Measurements from ENCODE around the gene ASB1.
"Not testable (repeated sequence)": the region's sequence is repeated elsewhere in the genome, so short reads cannot be mapped to it uniquely, and the experiment has no call there.

ASB1 gene

GRCh38 chr2:238403632-238404405 is 22.9 kb upstream of the ASB1 start:
- no peaks in the 10 kb centered on the region for H3K9me3 ChIP-seq
- peaks cover 16% of the 10 kb centered on the region for H3K36me3 ChIP-seq
- no peaks in the 10 kb centered on the region for H4K20me1 ChIP-seq
- H3K4me3 ChIP-seq, result no peak overlapping the region
- peaks cover 10% of the 10 kb centered on the region for H3K4me1 ChIP-seq
- no peak overlapping the region for H3K4me2 ChIP-seq
- TF ChIP-seq Cebpa-rat (IDR thresholded peaks at IDR 0.05), result no peak
- H3K27ac ChIP-seq, result no peak overlapping the region
- H3K9ac ChIP-seq, result no peak overlapping the region
- no peaks in the 10 kb centered on the region for H3K27me3 ChIP-seq

- H3K36me3 ChIP-seq, result peaks cover 16% of the 10 kb centered on the region
- H3K9ac ChIP-seq, result no peak overlapping the region
- no peak overlapping the region for H3K4me3 ChIP-seq
- no peaks in the 10 kb centered on the region for H3K27me3 ChIP-seq
- no peaks in the 10 kb centered on the region for H4K20me1 ChIP-seq
- peaks cover 14% of the 10 kb centered on the region for H3K4me1 ChIP-seq
- no peak for TF ChIP-seq Cebpa-rat (IDR thresholded peaks at IDR 0.05)
- H3K27ac ChIP-seq, result no peak overlapping the region
- no peak overlapping the region for H3K4me2 ChIP-seq
- no peaks in the 10 kb centered on the region for H3K9me3 ChIP-seq
Measured at GRCh38 chr2:238404406-238405216, 22.1 kb upstream of the ASB1 start.

DNA sequence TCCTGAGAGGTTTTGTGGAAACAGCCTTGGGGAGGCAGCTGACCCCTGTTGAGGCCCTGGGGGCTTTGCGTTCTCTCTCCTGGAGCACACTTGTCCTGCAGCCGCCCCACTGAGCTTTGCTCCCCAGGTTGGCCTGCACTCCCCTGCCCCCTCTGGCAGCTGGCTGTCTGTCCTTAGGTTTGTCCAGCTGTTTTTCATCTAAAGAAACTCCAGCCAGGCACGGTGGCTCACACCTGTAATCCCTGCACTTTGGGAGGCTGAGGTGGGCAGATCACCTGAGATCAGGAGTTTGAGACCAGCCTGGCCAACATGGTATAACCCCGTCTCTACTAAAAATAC is 21.5 kb upstream of the ASB1 start:
- not testable (repeated sequence) for H3K27me3 ChIP-seq, H4K20me1 ChIP-seq, H3K4me2 ChIP-seq, H3K9me3 ChIP-seq, H3K27ac ChIP-seq, H3K4me3 ChIP-seq, H3K9ac ChIP-seq
- Histone ChIP-seq H3K4me1 (peaks cover 14% of the 10 kb centered on the region), H3K36me3 (peaks cover 16% of the 10 kb centered on the region)

DNA sequence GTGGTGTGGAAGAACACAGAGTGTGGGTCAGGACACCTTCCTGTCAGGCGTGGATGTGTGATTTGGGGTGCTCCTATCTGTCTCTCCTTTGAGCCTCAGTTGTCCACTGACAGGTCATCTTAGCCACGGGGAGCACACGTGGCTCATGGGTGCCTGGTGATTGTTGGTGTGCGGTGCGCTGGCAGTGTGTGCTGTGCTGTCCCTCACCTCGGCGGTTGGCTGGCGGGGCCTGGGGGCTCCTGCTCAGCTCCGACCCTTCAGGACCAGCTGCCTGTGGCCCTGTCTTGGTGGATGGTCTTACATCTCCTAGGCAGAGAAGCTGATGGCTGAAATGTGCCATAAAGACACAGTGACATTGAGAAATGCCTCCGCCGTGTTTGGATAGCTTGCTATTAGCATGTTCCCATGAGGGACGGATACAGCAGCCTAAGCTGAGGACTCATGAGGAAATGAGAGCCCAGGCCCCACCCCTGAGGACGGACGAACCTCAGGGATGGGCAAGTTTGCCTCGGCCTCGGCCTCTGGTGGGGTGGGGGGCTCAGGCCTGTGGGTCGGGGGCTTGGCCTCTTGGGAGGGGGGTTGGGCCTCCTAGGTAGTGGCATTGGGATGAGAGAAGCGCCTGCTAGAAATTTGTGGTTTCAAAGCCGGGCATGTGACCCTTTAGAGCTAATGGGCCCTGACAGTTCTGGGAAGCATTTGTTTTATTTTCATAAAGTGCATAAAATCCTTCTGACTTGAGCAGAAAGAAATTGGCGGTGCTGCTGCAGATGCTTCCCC is 20.3 kb upstream of the ASB1 start:
- H3K27ac ChIP-seq, result no peak overlapping the region
- H3K36me3 ChIP-seq, result peaks cover 16% of the 10 kb centered on the region
- peaks cover 14% of the 10 kb centered on the region for H3K4me1 ChIP-seq
- H3K4me2 ChIP-seq, result no peak overlapping the region
- no peaks in the 10 kb centered on the region for H3K9me3 ChIP-seq
- no peak for TF ChIP-seq Cebpa-rat (IDR thresholded peaks at IDR 0.05)
- H3K4me3 ChIP-seq, result no peak overlapping the region
- H4K20me1 ChIP-seq, result no peaks in the 10 kb centered on the region
- no peak overlapping the region for H3K9ac ChIP-seq
- no peaks in the 10 kb centered on the region for H3K27me3 ChIP-seq

DNA sequence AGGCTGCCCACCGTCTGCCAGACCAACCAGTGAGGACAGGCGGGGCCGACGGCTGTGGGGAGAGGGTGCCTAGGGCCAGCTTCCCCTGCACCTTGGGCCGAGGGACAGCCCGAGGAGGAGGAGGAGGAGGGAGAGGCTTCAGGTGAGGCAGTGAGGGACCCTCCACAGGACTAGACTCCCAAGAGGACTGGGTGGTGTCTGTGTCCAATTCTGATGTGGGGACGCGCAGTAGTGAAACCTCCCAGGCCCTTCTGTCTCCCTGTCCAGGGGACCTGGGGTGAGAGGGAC is 19.8 kb upstream of the ASB1 start:
- H3K36me3 ChIP-seq, result peaks cover 10% of the 10 kb centered on the region; the same call in 1 of the 2 replicates
- TF ChIP-seq Cebpa-rat (IDR thresholded peaks at IDR 0.05), result no peak

DNA sequence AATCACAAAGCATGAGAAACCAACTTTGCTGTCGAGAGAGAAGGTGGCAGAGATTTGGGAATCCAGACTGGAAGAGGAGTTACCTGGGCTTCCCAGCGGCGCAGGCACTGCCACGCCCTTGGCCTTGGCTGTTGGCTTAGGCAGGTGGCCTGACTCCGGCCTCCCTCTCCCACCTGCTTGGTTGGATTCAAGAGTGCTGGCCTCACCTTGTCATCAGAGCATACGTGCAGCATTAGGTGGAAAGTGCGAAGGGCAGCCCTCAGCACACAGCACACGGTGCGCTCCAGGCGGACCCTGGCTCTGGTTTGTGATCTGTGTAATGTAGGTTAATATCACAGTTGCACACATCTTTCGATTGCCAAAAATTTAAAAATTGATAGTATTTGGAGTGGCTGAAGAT is 19.2 kb upstream of the ASB1 start:
- peaks cover 9% of the 10 kb centered on the region; the same call in 1 of the 2 replicates for H3K36me3 ChIP-seq
- no peaks in the 10 kb centered on the region for H3K27me3 ChIP-seq
- no peaks in the 10 kb centered on the region for H3K9me3 ChIP-seq
- H3K9ac ChIP-seq, result no peak overlapping the region
- TF ChIP-seq Cebpa-rat (IDR thresholded peaks at IDR 0.05), result no peak
- peaks cover 14% of the 10 kb centered on the region for H3K4me1 ChIP-seq
- no peak overlapping the region for H3K27ac ChIP-seq
- no peak overlapping the region for H3K4me2 ChIP-seq
- no peak overlapping the region for H3K4me3 ChIP-seq
- H4K20me1 ChIP-seq, result no peaks in the 10 kb centered on the region

More for the DNA sequence above, 19.8 kb upstream of the ASB1 start:
- Histone ChIP-seq H3K4me2 (no peak overlapping the region), H3K9ac (no peak overlapping the region), H3K4me3 (no peak overlapping the region), H3K27me3 (no peaks in the 10 kb centered on the region), H3K4me1 (peaks cover 14% of the 10 kb centered on the region), H3K9me3 (no peaks in the 10 kb centered on the region), H4K20me1 (no peaks in the 10 kb centered on the region), H3K27ac (no peak overlapping the region)

DNA sequence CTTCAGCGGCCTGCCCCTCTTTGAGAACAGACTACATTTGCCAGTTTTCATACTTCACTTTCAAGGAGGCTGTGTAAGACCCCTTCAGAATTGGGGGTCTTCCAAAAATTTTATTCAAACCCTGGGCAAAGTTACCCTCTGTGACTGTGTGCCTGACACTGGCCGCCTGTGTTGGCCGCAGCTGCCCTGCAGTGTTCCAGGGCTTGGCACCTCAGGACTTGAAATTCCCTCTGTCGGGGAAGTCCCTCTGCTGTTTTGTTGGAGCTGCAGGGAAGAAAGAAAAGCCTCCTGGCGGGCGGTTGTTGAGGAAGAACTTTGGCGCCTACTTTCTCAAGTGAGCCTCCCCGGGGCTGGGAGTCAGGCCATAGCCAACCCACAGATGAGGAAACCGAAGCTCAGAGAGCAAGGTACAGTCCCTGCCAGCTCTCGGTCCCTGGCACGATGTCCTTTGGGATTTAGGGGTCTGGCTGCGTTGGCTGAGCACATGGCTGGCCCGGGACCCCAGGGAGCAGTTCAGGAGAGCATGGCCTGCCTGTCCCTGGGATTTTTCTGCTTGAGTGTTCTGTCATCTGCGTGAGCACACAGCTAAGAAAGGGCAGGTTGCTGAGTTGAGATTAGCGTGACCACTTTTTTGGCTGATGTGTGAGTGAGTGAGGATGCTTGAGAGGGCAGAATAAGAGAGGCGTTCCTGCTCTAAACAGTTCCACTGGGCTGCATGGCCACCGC is 17.9 kb upstream of the ASB1 start:
- Histone ChIP-seq H3K4me1 (peaks cover 14% of the 10 kb centered on the region), H3K36me3 (0 out of 2 replicates have a peak, but pooled peaks cover under 1% of the 10 kb centered on the region), H3K9me3 (no peaks in the 10 kb centered on the region), H3K4me3 (no peak overlapping the region), H4K20me1 (no peaks in the 10 kb centered on the region), H3K27ac (no peak overlapping the region), H3K4me2 (no peak overlapping the region), H3K27me3 (no peaks in the 10 kb centered on the region), H3K9ac (no peak overlapping the region)
- TF ChIP-seq Cebpa-rat (IDR thresholded peaks at IDR 0.05), result no peak

GRCh38 chr2:238409341-238410199 is 17.2 kb upstream of the ASB1 start:
- Histone ChIP-seq H3K27me3 (no peaks in the 10 kb centered on the region), H4K20me1 (no peaks in the 10 kb centered on the region), H3K4me1 (peaks cover 14% of the 10 kb centered on the region), H3K36me3 (no peaks in the 10 kb centered on the region), H3K4me2 (no peak overlapping the region), H3K4me3 (no peak overlapping the region), H3K9ac (no peak overlapping the region), H3K27ac (no peak overlapping the region), H3K9me3 (no peaks in the 10 kb centered on the region; the same call in 1 of the 2 replicates)
- no peak for TF ChIP-seq Cebpa-rat (IDR thresholded peaks at IDR 0.05)

Measured in BLaER1 (cell line).